Smooth muscle cell of the brain vasculature (primary cell): ENCODE results near the gene WDR7.

Experiments
- DNase-seq: peaks from one replicate; pipeline ENCODE4 v3.0.0-alpha.2; 2012; ENCODE audit warnings: low read depth, low spot score

Gene WDR7

GRCh38 chr18:57038395-57038794 lies 387.2 kb downstream of the WDR7 start:
- DNase-seq, result no peak

GRCh38 chr18:57040175-57040574 lies 389.0 kb downstream of the WDR7 start:
- DNase-seq, result no peak

GRCh38 chr18:57043241-57043640 lies 392.1 kb downstream of the WDR7 start:
- no peak for DNase-seq

GRCh38 chr18:57048351-57048750 lies 397.2 kb downstream of the WDR7 start:
- DNase-seq, result no peak

GRCh38 chr18:57048859-57049258 lies 397.7 kb downstream of the WDR7 start:
- no peak for DNase-seq

- DNase-seq, result no peak
Observed at GRCh38 chr18:57050310-57050949, 399.3 kb downstream of the WDR7 start.

- DNase-seq, result no peak
Observed at GRCh38 chr18:57051021-57051656, 400.0 kb downstream of the WDR7 start.

- no peak for DNase-seq
Observed at GRCh38 chr18:57051657-57052044, 400.5 kb downstream of the WDR7 start.

- DNase-seq, result no peak
Observed at GRCh38 chr18:57052173-57052572, 401.0 kb downstream of the WDR7 start.

- DNase-seq, result no peak
Observed at GRCh38 chr18:57052759-57053158, 401.6 kb downstream of the WDR7 start.

- DNase-seq, result no peak
Observed at GRCh38 chr18:57054891-57055290, 403.7 kb downstream of the WDR7 start.

GRCh38 chr18:57057890-57058289 lies 406.7 kb downstream of the WDR7 start:
- DNase-seq, result no peak

- no peak for DNase-seq
Observed at GRCh38 chr18:57058734-57059133, 407.6 kb downstream of the WDR7 start.

GRCh38 chr18:57059366-57059765 lies 408.2 kb downstream of the WDR7 start:
- no peak for DNase-seq

- DNase-seq, result no peak
Observed at GRCh38 chr18:57060814-57061213, 409.7 kb downstream of the WDR7 start.

- no peak for DNase-seq
Observed at GRCh38 chr18:57062178-57062577, 411.0 kb downstream of the WDR7 start.

- no peak for DNase-seq
Observed at GRCh38 chr18:57062844-57063243, 411.7 kb downstream of the WDR7 start.

- no peak for DNase-seq
Observed at GRCh38 chr18:57063601-57064103, 412.5 kb downstream of the WDR7 start.

- no peak for DNase-seq
Observed at GRCh38 chr18:57073501-57074187, 422.5 kb downstream of the WDR7 start.

- no peak for DNase-seq
Observed at GRCh38 chr18:57075716-57076400, 424.7 kb downstream of the WDR7 start.

GRCh38 chr18:57077005-57077765 lies 426.0 kb downstream of the WDR7 start:
- no peak for DNase-seq
